Esophagus squamous epithelium (tissue), 5 donors: ENCODE measurements around the gene KCNH1. TPM values are rescaled to one million over a fixed set of nuclear protein-coding genes. Genes with fewer than 3 reads are reported as not detected.

Source experiments
- DNase-seq: peaks from one replicate; lab custom pipeline; 2025; lab: John Stamatoyannopoulos, UW
- H3K27ac ChIP-seq, 4 donors: fragments of 200-600 bp; sonication (generic); one replicate each; pipeline ENCODE4 v1.5.1; 2016 to 2019; ENCODE audit warnings: mild to moderate bottlenecking in 1 of 4
- H3K27me3 ChIP-seq, 4 donors: fragments of 200-600 bp; sonication (generic); 1 replicate in 3 of 4; 2 replicates in 1 of 4; pipeline versions ENCODE4 v1.5.1 to v1.6.0; 2017 to 2021; ENCODE audit warnings: antibody characterized with exemption in 1 of 4
- H3K36me3 ChIP-seq, 3 donors: fragments of 200-600 bp; sonication (generic); one replicate each; pipeline ENCODE4 v1.5.1; 2016 to 2019
- H3K4me1 ChIP-seq, 3 donors: fragments of 200-600 bp; sonication (generic); one replicate each; pipeline ENCODE4 v1.5.1; 2017 to 2019
- H3K4me3 ChIP-seq, 4 donors: fragments of 200-600 bp; sonication (generic); 1 replicate in 3 of 4; 2 replicates in 1 of 4; pipeline ENCODE4 v1.5.1; 2016 to 2019; ENCODE audit warnings: mild to moderate bottlenecking in 2 of 4, moderate library complexity in 1 of 4
- H3K9me3 ChIP-seq, 3 donors: fragments of 200-600 bp; sonication (generic); one replicate each; pipeline ENCODE4 v1.5.1; 2016 to 2019
- POLR2A ChIP-seq, 4 donors: fragments of 450-650 bp; IDR thresholded peaks; one replicate each; pipeline ENCODE4 v1.6.1; 2017; ENCODE audit warnings: antibody characterized with exemption in 4 of 4, mild to moderate bottlenecking in 4 of 4, moderate library complexity in 3 of 4
- WGBS, 2 donors: methylation state at CpG; one replicate each; pipeline ENCODE4 v1.1.5; 2018; 5-methylcytosine and 5-hydroxymethylcytosine counted together
- intact Hi-C: fragments of 100-400 bp; cut with DNase I; formaldehyde crosslinking; loops from one replicate; pipeline ENCODE4 v1.15.0; 2022
- total RNA-seq, 4 donors: library from RNA; depleted of rRNA; stranded (reverse); fragments of >200 nt; gene quantifications; one replicate each; pipeline ENCODE4 v1.1.0, GENCODE V29; 2016
- TF ChIP-seq, protein P1 (sequence below), 6 experiments: fragments of 450-650 bp in 4 of 6; fragments of 200-600 bp in 2 of 6; sonication (generic) in 2 of 6; IDR thresholded peaks; one replicate each; pipeline ENCODE4 v1.5.1; 2016 to 2019; ENCODE audit warnings: antibody characterized with exemption in 6 of 6, mild to moderate bottlenecking in 4 of 6, moderate library complexity in 4 of 6
- donor health status: DM: yes; HTN: yes; CAD: no.

KCNH1 gene
- total RNA-seq, 4 donors from 2014 or later, result 0.57 to 1.0 (median 0.83) TPM; not detected in 1

DNA sequence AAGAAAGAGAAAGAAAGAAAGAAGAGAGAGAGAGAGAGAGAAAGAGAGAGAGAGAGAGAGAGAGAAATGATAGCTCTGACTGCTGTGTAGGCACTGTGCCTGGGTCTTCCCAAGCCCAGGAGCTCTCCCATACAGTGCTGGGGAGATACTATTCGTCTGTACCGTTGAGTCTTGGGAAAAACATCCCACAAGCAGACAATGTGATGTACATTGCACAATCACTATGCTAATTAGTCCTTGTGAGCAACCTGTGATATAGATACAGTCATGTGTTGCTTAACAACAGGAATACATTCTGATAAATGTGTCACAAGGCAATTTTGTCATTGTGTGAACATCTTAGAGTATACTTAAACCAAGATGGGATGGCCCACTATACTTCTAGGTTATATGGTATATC, 424.2 kb downstream of the KCNH1 start:
- no peaks in the 10 kb centered on the region for H3K27me3 ChIP-seq
- TF ChIP-seq, protein P1, sequence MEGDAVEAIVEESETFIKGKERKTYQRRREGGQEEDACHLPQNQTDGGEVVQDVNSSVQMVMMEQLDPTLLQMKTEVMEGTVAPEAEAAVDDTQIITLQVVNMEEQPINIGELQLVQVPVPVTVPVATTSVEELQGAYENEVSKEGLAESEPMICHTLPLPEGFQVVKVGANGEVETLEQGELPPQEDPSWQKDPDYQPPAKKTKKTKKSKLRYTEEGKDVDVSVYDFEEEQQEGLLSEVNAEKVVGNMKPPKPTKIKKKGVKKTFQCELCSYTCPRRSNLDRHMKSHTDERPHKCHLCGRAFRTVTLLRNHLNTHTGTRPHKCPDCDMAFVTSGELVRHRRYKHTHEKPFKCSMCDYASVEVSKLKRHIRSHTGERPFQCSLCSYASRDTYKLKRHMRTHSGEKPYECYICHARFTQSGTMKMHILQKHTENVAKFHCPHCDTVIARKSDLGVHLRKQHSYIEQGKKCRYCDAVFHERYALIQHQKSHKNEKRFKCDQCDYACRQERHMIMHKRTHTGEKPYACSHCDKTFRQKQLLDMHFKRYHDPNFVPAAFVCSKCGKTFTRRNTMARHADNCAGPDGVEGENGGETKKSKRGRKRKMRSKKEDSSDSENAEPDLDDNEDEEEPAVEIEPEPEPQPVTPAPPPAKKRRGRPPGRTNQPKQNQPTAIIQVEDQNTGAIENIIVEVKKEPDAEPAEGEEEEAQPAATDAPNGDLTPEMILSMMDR (IDR thresholded peaks at IDR 0.05), result no peak
- TF ChIP-seq POLR2A (IDR thresholded peaks at IDR 0.05), result no peak
- WGBS, 2 donors, result 37 to 51% methylated on average over 2 of the region's 2 CpGs
- DNase-seq, result no peak
- H3K4me1 ChIP-seq, result no peaks in the 10 kb centered on the region
- no peak overlapping the region for H3K27ac ChIP-seq
- H3K9me3 ChIP-seq, result no peaks in the 10 kb centered on the region
- no peak overlapping the region for H3K4me3 ChIP-seq
- intact Hi-C loops, result no loop called here
- no peaks in the 10 kb centered on the region for H3K36me3 ChIP-seq

DNA sequence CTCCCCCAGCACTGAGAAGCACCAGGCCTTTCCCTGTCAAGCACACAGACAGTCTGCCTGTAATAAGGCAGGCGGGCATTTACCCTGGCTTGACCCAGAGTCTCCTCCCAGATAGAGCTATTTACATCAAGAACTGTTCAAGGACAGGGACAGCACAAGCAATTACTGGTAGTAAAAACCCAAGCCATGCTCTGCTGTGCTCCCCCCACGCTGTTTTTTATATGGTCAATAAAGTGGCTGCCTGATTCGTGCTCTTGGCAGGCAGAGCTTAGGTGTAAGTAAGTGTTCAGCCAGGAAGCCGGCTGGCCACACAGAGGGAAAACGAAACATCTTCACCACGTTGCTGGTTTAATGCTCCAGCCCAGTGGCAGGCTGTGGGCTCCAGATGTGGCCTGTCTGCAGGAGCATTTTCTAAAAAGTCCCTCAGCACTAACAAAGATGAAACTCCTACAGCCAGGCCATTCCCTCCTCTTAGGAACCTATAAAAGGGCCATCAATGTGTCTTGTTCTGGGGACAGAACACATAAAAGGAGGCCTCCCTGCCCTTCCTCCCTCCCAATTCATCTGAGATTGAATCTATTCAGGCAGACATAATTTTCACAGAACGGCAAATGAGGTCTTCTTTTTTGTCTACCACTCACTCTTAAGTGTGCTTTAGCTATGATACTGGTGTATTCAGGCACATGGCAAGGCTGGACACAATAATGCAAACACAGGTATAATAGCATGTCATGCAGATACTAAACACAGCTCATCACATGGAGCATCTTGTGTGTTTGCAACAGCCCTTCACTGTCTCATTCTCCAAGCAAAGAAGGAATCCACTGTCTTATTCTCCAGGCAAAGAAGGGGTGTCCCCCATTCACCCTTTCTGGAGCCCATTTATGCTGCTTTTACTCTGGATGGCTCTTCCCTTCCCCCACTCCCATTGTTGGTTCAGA, 426.4 kb downstream of the KCNH1 start:
- 68 to 76% methylated on average over 2 to 5 of the region's 7 CpGs for WGBS, 2 donors
- Histone ChIP-seq H3K4me1 (no peaks in the 10 kb centered on the region), H3K4me3 (no peak overlapping the region), H3K27me3 (no peaks in the 10 kb centered on the region), H3K9me3 (no peaks in the 10 kb centered on the region), H3K27ac (no peak overlapping the region), H3K36me3 (no peaks in the 10 kb centered on the region)
- DNase-seq, result no peak
- intact Hi-C loops, result no loop called here
- TF ChIP-seq, protein P1 (IDR thresholded peaks at IDR 0.05), result no peak
- TF ChIP-seq POLR2A (IDR thresholded peaks at IDR 0.05), result no peak

DNA sequence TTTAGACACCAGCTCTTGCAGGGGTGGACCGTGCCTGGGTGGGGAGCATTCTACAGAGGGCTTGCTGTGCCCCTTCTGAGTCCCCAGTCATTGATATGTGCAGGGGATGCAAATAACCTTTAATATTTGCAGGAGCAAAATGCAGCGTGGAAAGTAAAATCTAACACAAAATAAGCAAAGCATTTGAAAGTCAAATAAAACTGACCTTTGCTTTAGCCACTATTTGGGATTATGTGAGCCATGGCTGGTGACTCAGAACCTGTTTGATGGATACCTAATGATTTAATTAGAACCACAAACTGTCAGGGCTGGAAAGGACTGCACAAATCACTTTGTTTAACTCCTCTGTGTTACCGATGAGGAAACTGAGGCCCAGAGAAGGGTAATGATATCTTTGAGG, 427.7 kb downstream of the KCNH1 start:
- Histone ChIP-seq H3K36me3 (no peaks in the 10 kb centered on the region), H3K4me1 (no peaks in the 10 kb centered on the region), H3K9me3 (no peaks in the 10 kb centered on the region), H3K27me3 (no peaks in the 10 kb centered on the region), H3K4me3 (no peak overlapping the region), H3K27ac (no peak overlapping the region)
- DNase-seq, result no peak
- WGBS, 2 donors, result 71 to 74% methylated on average over 3 of the region's 3 CpGs
- TF ChIP-seq, protein P1 (IDR thresholded peaks at IDR 0.05), result no peak
- TF ChIP-seq POLR2A (IDR thresholded peaks at IDR 0.05), result no peak
- intact Hi-C loops, result no loop called here

GRCh38 chr1:210705086-210705485, 428.9 kb downstream of the KCNH1 start:
- Histone ChIP-seq H3K9me3 (no peaks in the 10 kb centered on the region), H3K27ac (no peak overlapping the region), H3K4me3 (no peak overlapping the region), H3K27me3 (no peaks in the 10 kb centered on the region), H3K4me1 (no peaks in the 10 kb centered on the region), H3K36me3 (no peaks in the 10 kb centered on the region)
- no peak for DNase-seq
- WGBS, 2 donors, result 79 to 94% methylated on average over 2 to 3 of the region's 3 CpGs
- intact Hi-C loops, result no loop called here
- TF ChIP-seq POLR2A (IDR thresholded peaks at IDR 0.05), result no peak
- TF ChIP-seq, protein P1 (IDR thresholded peaks at IDR 0.05), result no peak

DNA sequence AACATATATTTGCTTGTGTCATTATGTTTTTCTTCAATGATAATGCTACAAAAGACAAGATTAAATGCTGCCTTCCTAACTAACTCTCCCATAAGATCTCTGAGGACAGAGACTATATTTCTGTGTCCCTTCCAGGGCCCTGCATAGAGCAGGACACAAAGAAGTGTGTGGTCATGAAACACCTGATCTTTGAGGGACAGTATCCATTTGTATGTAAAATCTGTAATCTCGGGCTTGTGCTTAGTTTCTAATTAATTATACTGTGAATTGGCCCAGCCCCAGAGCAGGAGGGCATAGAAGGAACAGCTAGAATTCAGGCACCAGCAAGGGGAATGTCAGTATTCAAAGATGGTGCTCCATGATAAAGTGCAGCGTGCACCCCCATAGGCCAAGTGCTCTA, 430.4 kb downstream of the KCNH1 start:
- Histone ChIP-seq H3K4me3 (no peak overlapping the region), H3K9me3 (no peaks in the 10 kb centered on the region), H3K4me1 (no peaks in the 10 kb centered on the region), H3K27me3 (no peaks in the 10 kb centered on the region), H3K36me3 (no peaks in the 10 kb centered on the region), H3K27ac (no peak overlapping the region)
- no peak for DNase-seq
- WGBS, 2 donors, result 75 to 90% methylated on average over 2 of the region's 2 CpGs
- intact Hi-C loops, result no loop called here
- TF ChIP-seq, protein P1 (IDR thresholded peaks at IDR 0.05), result no peak
- no peak for TF ChIP-seq POLR2A (IDR thresholded peaks at IDR 0.05)
